Measurements from ENCODE around the gene SLC16A7. TPM values are rescaled to one million over a fixed set of nuclear protein-coding genes. Genes with fewer than 3 reads are reported as not detected.

Gene SLC16A7
- total RNA-seq, 6 experiments from 2014 or later: 38.3 to 49.6 (median 41.7) TPM

- TF ChIP-seq, protein P1, sequence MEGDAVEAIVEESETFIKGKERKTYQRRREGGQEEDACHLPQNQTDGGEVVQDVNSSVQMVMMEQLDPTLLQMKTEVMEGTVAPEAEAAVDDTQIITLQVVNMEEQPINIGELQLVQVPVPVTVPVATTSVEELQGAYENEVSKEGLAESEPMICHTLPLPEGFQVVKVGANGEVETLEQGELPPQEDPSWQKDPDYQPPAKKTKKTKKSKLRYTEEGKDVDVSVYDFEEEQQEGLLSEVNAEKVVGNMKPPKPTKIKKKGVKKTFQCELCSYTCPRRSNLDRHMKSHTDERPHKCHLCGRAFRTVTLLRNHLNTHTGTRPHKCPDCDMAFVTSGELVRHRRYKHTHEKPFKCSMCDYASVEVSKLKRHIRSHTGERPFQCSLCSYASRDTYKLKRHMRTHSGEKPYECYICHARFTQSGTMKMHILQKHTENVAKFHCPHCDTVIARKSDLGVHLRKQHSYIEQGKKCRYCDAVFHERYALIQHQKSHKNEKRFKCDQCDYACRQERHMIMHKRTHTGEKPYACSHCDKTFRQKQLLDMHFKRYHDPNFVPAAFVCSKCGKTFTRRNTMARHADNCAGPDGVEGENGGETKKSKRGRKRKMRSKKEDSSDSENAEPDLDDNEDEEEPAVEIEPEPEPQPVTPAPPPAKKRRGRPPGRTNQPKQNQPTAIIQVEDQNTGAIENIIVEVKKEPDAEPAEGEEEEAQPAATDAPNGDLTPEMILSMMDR (IDR thresholded peaks at IDR 0.05): no peak
- Mint-ChIP-seq H3K27ac (no peak overlapping the region), H3K9me3 (no peaks in the 10 kb centered on the region; the same call in 1 of the 2 replicates), H3K4me3 (no peak overlapping the region), H3K27me3 (ENCODE audit: insufficient read depth) (no peaks in the 10 kb centered on the region), H3K36me3 (ENCODE audit: low read depth) (peaks cover 6% of the 10 kb centered on the region), H3K4me1 (ENCODE audit: low read depth) (peaks cover 7% of the 10 kb centered on the region; the same call in 1 of the 2 replicates)
- no peak for DNase-seq
Observed at GRCh38 chr12:59812716-59813115, 216.9 kb downstream of the SLC16A7 start.

GRCh38 chr12:59820594-59821011 is 224.8 kb downstream of the SLC16A7 start:
- Mint-ChIP-seq H3K36me3 (ENCODE audit: low read depth) (peaks cover 12% of the 10 kb centered on the region), H3K4me3 (peak overlapping the region; percentile 2; the same call in 1 of the 2 replicates), H3K4me1 (ENCODE audit: low read depth) (peaks cover 49% of the 10 kb centered on the region), H3K9me3 (peaks cover 4% of the 10 kb centered on the region; the same call in 1 of the 2 replicates), H3K27me3 (ENCODE audit: insufficient read depth) (no peaks in the 10 kb centered on the region), H3K27ac (peak overlapping the region; percentile 46)
- TF ChIP-seq, protein P1 (IDR thresholded peaks at IDR 0.05): no peak
- peak; percentile 85 for DNase-seq

DNA sequence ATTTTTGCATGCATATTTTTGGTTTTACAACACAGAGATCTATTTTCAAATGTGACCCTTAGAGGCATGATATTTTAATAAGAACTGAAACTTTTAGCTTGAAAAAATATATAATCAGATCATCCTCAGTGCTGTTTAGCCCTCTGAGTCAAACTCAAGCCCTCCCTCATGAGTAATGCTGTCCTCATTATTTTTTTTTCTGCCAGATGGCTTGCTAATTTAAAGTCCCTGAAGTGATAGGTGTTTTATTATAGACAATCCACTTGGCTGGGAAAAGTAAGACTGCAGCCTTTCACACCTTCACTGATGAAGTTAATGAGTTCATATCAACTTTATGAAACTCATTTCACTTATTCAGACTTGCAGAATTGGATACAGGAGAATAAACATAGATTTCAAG is 227.7 kb downstream of the SLC16A7 start:
- peaks cover 3% of the 10 kb centered on the region for H3K36me3 Mint-ChIP-seq (ENCODE audit: low read depth)
- no peak overlapping the region for H3K27ac Mint-ChIP-seq
- DNase-seq: peak; percentile 17
- no peak overlapping the region for H3K4me3 Mint-ChIP-seq
- no peaks in the 10 kb centered on the region for H3K27me3 Mint-ChIP-seq (ENCODE audit: insufficient read depth)
- TF ChIP-seq, protein P1 (IDR thresholded peaks at IDR 0.05): no peak
- peaks cover 2% of the 10 kb centered on the region; the same call in 1 of the 2 replicates for H3K9me3 Mint-ChIP-seq
- H3K4me1 Mint-ChIP-seq (ENCODE audit: low read depth): peaks cover 55% of the 10 kb centered on the region

DNA sequence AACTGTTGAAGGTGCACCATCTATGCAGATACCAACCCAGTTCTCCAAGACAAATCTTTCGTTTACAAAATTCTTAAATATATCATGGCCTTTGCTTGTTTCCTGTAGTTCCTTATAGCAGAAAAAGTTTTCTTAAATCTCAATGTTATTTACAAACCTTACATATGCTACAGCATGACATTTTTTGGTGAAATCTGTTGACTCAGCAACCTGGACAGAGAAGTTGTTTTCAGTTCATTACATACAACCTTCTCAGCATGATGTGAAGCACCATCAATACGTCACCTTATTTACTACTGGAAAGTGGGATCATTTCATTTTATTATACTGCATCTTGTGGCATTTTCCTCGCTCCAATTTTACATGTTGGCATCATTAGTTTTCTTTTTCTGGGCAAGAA is 231.9 kb downstream of the SLC16A7 start:
- no peak for DNase-seq
- no peaks in the 10 kb centered on the region for H3K9me3 Mint-ChIP-seq
- no peak overlapping the region for H3K27ac Mint-ChIP-seq
- no peaks in the 10 kb centered on the region for H3K36me3 Mint-ChIP-seq (ENCODE audit: low read depth)
- no peak overlapping the region for H3K4me3 Mint-ChIP-seq
- peaks cover 27% of the 10 kb centered on the region for H3K4me1 Mint-ChIP-seq (ENCODE audit: low read depth)
- H3K27me3 Mint-ChIP-seq (ENCODE audit: insufficient read depth): no peaks in the 10 kb centered on the region
- TF ChIP-seq, protein P1 (IDR thresholded peaks at IDR 0.05): no peak

- Mint-ChIP-seq H3K27me3 (ENCODE audit: insufficient read depth) (no peaks in the 10 kb centered on the region), H3K4me3 (no peak overlapping the region), H3K4me1 (ENCODE audit: low read depth) (peaks cover 29% of the 10 kb centered on the region), H3K9me3 (no peaks in the 10 kb centered on the region), H3K27ac (no peak overlapping the region), H3K36me3 (ENCODE audit: low read depth) (no peaks in the 10 kb centered on the region)
- peak; percentile 36 for DNase-seq
- TF ChIP-seq, protein P1 (IDR thresholded peaks at IDR 0.05): no peak
Observed at GRCh38 chr12:59828521-59828920, 232.7 kb downstream of the SLC16A7 start.

DNA sequence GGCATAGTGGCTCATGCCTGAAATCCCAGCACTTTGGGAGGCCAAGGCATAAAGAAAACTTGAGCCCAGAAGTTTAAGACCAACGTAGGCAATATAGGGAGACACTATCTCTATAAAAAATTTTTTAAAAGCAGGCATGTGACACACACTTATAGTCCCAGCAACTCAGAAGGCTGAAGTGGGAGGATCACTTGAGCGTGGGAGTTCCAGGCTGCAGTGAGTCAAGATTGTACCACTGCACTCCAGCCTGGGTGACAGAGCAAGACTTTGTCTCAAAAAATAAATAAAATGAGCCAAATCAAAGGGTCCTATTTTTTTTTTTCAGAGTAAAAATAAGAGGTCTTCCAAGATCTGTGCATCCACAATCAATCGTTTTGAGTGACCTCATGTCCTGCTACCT is 237.6 kb downstream of the SLC16A7 start:
- Mint-ChIP-seq H3K27me3 (ENCODE audit: insufficient read depth) (no peaks in the 10 kb centered on the region), H3K4me3 (no peak overlapping the region), H3K9me3 (no peaks in the 10 kb centered on the region), H3K36me3 (ENCODE audit: low read depth) (no peaks in the 10 kb centered on the region), H3K27ac (no peak overlapping the region), H3K4me1 (ENCODE audit: low read depth) (peaks cover 33% of the 10 kb centered on the region)
- TF ChIP-seq, protein P1 (IDR thresholded peaks at IDR 0.05): no peak
- DNase-seq: no peak
